Activated T-cell treated with anti-CD3 and anti-CD28 coated beads for 24 hours (primary cell): ENCODE data around the gene GATA6.
"Not testable (repeated sequence)": the region's sequence is repeated elsewhere in the genome, so short reads cannot be mapped to it uniquely, and the experiment has no call there.

ENCODE experiments used
- DNase-seq: peaks from one replicate; pipeline ENCODE4 v3.0.0-alpha.2; 2020; ENCODE audit warnings: low read depth

GATA6 gene

DNA sequence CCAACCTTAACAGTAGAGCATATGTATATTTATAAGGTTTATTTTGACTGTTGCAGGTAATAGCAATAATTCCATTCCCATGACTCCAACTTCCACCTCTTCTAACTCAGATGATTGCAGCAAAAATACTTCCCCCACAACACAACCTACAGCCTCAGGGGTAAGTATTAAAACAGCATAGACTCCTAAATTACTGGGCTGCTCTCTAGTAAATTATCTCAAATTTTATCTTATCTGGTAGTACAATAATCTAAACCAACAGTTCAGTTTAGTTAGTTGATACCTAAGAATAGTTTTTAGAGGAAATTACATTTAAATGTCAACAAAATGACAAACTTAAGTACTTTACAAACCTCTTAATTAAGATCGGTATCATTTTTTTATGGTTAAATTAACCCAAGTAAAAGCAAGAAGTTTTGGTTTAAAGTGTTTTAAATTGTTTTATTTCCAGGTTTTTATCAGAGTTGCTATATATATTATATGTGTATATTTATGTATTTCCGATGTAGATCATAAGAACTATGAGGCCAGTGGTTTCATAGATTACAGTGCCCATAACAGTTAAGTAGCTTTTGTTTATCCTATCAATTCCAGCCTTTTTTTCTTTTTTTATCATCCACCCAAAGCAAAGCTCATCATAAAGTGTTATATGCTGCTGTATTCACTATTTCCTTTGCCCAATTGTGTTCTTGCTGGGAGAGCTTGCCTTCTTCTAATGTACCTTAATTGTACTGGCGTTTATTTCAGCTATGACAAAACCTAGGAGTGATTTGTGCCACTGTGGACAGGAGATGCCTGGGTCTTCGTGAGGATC lies 13.7 kb downstream of the GATA6 start:
- no peak for DNase-seq

DNA sequence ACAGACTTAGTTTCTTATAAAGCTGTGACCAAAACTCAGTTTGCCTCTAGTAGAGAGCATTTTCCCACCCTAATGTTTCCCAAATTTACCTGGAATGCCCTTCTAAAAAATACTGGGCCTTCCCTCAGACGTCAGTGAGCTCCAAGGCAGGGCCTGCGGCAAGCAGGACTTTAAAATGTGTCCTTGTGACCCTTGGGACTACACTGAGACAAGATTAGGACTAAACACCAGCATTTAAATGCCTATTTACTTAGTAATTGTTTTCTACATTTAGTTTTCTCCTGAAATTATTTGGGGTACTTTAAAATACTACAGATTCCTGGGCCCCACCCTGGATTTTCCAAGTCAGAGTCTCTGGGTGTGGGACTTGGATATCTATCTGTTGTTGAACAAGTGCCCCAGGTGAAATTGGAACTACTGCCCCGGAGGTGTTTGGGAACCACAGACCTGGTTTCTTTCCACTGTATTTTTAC lies 14.3 kb downstream of the GATA6 start:
- DNase-seq: no peak

DNA sequence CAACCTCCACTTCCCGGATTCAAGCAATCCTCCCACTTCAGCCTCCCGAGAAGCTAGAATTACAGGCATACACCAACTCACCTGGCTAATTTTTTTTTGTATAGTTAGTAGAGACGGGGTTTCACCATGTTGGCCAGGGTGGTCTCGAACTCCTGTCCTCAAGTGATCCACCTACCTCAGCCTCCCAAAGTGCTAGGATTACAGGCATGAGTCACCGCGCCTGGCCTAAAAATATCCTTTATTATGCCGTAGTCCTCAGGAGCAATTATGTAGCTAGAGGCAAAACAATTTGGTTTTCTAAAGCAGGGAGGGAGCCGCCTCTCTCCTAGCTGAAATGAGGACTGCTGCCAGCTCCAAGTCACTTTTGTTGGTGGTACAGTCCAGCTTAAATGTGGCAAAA lies 15.2 kb downstream of the GATA6 start:
- DNase-seq: not testable (repeated sequence)

DNA sequence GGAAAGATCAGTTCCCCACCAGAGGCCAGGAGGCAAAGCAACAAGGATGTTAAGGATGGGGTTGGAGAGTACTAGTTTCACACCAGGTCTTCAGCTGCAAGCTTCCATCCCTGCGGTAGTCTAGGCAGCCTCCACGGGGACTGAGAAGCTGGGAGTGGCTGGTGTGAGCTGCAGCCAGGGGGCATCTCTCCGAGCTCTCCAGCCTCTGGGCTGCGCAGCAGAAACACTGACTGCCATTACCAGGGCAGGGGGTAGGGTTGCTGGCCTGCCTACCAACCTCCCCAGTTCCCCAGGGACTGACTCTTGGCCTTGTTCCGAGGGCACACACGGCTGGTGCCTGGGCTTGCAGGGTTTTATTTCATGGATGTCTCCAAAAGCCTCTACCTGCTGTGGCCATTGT lies 15.9 kb downstream of the GATA6 start:
- no peak for DNase-seq

DNA sequence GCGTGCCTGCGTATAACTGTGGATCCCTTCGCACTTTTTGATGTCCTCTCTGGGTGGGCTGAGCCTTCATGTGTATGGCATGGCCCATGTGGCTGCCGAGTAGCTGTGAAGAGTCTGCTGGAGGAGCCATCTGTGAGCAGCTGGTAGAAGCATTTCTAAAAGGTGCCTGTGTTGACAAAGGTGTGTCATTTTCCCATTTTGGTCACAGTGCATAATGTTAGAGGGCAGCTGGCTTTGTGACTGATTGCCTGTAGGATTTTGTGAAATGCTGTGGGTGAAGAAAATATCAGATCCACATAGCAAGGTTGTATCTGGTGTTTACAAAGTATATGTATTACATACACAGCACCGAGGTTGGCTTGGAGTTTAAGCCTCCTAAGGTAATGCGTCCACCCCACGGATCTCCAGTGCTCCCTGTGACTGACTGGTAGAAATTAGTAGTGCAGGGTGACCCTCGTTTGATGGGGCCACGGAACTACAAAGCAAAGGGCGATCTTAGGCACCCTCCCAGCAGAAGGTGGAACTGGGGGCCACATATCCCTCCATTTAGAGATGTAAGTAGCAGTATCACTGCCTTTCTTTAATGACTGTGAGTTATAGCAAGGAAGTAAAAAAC lies 16.5 kb downstream of the GATA6 start:
- DNase-seq: no peak

DNA sequence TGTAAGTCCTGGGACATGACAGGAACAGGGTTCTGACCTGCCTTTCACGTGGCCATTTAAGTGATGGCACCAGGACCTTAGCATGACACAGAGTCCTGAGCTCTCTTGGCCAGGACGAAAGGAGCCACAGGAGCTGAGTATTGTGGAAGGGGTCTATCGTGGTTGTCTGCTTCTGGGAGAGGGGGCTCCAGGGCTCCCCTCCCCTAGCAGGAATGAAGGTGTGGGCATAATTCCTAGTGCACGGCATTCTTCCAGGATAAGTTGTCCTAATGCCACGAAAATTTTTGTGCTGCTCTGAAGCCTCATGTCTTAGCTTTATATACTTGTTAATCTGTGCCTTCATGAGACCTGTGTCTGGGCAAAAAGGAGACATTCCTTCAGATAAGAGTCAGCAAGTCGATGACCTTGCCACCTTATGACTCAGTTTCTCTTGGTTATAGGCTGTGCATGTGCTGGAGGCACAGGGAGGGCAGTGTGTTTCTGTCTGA lies 17.1 kb downstream of the GATA6 start:
- no peak for DNase-seq

DNA sequence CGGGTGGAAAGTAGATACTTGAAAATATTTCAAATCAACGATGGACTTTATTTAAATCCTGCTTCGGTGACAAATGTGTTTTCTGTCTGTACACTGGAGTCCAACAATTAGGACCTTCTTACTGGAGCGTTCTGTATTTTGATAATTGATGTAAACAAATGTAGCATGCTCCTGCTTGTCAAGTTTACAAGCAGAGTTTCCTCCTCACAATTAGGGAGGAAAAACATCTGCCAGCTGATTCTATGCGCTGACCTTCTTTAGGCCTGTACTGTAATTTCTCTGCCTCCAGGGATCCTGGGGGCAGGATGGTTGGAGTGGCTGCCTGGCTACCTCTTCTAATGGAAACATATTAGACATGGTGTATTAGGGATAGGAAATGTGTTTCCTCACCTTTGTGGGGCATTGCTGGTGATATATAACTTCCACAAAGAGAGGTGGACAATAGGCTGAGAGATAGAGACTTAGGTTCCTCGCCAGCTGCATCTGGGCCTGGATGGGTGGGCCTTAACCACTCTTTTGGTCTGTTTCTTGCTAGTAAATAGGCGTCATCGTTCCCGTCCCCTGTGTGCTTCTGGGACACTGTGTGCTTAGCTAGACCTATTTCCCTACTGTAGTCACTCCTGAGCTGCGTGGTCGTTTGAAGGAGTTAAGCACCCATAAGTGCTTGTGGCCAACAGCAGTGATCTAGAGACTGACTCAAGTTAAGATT lies 19.3 kb downstream of the GATA6 start:
- no peak for DNase-seq

DNA sequence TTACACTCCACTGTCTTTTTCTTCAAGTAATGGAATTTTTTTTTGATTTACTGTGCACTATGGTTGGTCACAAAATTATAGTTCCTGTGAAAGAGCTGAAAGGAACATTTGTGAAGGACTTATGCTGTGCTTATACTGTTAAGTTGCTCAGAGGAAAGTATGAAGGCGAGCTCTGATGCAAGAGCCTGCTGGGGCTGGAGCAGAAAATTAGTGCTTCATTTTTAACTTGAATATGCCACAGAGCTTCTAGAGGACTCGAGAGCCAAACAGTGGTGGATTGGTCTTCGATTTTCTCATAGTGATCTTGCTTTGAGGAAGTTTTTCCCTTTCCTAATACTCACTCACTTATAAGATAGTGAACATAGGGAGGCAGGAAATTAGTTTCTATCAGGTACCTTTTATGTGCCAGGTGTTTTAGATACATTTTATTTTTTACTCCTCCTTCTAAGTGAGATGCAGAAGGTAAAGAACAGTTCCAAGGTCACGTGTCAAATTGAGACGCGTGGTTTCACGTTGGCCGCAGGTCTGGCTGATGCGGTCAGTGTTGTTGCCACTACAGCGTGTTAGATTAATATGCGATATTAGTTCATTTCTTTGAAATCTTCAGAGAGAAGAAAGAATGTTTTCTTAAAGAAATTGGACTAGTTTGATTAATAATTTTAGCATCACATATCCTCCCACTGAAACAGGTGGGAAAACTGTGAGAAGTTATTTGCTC lies 20.2 kb downstream of the GATA6 start:
- no peak for DNase-seq

DNA sequence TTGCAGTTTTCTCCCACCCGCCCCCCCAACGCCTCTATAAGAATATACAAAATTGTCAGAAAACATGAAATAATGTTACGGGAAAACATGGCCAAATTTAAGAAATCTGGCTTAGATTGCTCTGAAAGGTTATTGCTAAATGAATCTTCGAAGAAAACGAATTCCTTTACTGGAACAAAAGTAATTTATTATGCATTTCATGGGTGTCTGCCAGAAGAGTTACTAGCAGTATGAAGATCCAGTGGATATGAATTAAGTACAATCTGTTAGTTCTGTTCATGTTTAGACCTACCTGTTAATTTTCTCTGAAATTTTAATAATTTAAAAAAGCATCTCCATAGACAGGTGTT lies 21.9 kb downstream of the GATA6 start:
- DNase-seq: no peak

DNA sequence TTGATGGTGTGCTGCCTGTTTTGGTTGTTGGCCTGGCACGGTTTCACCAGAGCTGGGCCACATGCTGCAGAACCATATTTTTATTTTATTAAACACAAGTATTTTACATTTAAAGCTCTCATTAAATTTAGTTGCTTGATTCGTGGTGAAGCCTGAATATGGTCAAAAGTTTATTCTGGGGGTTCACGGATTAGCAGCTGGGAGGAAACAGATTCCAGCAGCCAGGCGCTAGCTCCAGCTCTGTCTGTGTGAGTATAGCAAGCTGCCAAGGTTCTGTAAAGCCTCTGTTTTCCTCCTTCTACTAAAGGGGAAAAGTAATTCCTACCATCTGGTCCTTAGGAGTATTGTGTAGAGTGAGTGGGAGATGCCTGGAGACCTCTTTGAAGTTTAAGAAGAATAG lies 22.5 kb downstream of the GATA6 start:
- no peak for DNase-seq

DNA sequence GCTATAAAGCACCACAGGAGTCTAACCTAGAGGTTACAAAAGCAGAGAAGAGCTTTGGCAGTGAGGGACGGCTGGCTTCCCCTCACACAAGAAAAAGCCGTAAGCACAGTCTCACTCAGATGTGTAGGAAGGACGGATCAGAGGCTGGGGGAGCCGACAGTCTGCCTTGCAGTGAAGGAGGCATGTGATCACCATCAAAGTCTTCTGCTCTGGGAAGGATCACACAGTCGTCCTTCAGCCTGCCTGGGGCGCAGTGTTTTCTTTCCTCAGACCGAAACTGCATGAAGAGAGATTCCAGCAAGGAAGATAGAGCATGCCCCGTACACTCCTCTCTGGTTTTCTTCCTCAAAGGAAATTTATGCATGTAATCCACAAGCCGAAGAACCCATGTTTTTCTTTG lies 24.1 kb downstream of the GATA6 start:
- DNase-seq: no peak

DNA sequence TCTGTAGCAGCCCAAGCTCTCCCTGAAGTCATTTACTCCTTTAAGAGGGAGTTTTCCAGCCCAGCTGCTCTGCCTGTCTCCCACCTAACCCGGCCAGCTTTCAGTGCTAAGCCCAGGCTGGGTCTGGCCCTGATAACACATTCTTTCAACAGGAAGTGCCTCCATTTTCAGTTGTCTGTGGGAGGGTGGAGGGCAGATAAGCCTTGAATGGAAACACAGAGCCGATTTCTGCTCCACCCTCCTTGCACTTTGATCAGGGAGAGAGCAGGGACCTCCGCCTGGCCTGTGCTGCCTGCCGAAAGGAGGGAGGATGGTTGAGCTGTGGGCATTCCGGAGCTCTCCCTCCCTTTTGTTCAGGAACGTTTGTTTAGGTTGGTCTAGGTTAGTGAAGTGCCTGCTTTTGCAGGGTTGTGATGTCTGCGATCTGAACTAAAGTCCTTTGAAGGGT lies 24.8 kb downstream of the GATA6 start:
- no peak for DNase-seq

DNA sequence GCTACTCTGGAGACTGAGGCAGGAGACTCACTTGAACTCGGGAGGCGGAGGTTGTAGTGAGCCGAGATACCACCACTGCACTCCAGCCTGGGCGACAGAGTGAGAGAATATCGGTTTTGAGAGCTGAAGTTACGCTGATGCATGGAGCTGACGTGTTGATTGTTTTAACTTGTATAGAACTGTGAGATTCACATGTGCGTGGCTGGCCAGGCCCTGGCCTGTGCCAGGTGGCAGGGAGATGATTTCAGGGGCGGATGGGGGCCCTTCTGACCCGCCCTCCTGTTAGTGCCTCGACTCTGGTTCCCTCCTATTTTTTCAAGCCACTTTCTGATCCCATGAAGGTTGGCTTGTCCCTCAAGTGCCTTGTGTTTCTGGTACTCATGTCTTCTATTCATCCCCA lies 25.7 kb downstream of the GATA6 start:
- no peak for DNase-seq

DNA sequence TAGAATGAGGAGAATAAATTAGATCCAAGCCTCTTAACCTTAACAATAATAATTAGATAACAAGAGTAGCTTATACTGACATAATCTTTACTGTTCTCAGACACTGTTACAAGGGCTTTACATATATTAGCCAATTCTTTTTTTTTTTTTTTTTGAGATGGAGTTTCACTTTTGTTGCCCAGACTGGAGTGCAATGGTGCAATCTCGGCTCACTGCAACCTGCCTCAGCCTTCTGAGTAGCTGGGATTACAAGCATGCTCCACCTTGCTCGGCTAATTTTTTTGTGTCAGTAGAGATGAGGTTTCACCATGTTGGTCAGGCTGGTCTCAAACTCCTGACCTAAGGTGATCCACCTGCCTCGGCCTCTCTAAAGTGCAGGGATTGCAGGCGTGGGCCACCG lies 27.6 kb downstream of the GATA6 start:
- not testable (repeated sequence) for DNase-seq

DNA sequence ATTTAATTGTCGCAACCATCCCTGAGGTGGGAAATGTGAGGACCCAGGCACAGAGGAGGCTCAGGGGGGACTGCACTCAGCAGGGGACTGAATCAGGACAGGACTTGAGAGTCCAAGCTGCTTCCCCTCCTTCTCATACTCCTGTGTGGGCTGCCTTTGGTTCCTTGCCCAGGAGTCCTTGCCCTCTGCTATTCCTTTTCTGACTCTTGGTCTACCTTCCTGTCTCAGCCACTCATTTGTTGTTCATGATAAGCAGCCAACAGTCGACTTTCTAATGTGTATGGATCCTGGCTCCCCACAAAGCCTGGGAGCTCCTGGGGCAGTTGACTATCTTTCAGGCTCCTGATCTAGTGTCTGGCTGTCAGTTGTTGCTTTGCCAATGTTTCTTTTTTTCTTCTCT lies 28.3 kb downstream of the GATA6 start:
- no peak for DNase-seq

DNA sequence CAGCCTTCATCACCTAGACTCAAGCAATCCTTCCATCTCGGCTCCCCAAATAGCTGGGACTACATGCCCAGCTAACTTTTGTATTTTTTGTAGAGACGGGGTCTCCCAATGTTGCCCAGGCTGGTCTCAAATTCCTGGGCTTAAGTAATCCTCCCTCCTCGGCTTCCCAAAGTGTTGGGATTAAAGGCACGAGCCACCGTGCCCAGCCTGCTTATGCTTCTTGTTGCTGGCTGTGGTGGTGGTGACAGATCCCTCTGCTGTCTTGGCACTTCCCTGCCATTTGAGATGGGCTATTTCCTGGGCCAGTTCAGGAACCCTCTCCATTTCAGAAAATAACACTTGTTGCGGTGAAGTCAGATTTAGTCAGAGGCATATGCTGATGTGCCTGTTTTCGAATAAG lies 28.8 kb downstream of the GATA6 start:
- no peak for DNase-seq

DNA sequence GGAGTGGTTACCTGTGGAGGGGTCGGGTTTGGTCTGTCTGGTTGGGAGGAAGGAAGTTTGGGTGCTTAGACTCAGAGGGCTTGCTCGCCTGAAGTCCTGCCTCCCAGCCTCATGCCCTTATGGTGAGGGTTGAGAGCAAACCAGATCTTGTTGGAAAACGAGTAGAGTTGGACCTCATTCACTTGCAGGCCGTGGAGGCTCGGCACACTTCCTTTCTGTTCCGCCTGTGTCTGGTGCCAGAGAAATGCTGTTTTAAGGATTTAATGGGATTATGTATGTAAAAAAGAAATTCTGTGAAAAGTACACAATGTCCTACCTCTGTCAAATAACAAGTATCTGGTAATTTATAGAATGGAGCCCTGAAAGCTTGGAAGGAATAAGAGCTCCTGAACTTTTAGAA lies 29.6 kb downstream of the GATA6 start:
- no peak for DNase-seq

DNA sequence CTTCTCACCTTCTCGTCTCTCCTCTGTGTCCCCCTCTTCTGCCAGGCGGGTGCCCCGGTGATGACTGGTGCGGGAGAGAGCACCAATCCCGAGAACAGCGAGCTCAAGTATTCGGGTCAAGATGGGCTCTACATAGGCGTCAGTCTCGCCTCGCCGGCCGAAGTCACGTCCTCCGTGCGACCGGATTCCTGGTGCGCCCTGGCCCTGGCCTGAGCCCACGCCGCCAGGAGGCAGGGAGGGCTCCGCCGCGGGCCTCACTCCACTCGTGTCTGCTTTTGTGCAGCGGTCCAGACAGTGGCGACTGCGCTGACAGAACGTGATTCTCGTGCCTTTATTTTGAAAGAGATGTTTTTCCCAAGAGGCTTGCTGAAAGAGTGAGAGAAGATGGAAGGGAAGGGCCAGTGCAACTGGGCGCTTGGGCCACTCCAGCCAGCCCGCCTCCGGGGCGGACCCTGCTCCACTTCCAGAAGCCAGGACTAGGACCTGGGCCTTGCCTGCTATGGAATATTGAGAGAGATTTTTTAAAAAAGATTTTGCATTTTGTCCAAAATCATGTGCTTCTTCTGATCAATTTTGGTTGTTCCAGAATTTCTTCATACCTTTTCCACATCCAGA lies 31.3 kb downstream of the GATA6 start:
- DNase-seq: no peak

DNA sequence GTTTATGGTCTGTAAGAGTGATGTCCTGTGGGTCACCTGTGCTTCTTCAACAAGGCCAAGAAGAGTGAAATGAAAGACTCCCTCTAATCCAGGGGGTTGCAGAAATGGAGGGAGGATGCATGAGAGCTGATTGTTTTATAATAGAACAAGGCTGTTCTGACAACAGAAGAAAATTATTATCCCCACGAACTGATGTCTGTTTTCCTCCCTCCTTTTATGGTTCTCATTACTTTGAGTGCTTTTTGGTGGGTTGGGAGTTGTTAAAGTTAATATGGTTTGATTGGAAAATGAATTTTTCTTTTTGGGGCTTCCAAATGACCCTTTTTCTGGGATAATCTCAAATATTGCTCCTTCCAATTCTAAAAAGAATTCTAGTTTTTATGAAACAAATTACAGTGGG lies 33.6 kb downstream of the GATA6 start:
- no peak for DNase-seq

DNA sequence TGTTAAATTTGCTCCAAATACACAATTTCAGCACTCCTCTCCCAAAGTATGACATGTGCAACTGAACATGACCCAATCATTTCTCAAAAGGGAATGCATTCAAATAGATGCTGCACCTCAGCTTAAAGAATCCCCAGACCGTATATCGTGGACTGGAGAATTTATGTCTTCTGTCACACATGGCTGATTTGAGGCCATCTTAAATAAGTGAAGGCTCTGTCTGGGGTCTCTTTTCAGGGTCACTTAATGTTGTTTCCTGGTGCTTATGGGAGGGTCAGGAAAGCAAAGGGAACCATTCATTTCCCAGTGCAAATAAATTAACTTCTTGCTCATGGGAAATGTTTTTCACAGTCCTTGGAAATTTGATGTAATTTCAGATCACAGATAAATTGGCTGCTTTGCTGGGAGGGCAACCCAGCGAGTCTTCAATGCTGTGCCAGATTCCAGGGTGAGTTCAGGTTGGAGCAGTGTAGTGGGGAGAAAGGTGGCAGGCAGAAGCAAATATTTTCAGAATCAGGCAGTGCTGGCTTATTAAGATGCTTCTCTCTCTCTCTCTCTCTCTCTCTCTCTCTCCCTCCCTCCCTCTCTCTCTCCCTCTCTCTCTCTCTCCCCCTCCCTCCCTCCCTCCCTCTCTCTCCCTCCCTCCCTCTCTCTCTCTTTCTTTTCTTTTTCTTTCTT lies 34.3 kb downstream of the GATA6 start:
- DNase-seq: no peak

DNA sequence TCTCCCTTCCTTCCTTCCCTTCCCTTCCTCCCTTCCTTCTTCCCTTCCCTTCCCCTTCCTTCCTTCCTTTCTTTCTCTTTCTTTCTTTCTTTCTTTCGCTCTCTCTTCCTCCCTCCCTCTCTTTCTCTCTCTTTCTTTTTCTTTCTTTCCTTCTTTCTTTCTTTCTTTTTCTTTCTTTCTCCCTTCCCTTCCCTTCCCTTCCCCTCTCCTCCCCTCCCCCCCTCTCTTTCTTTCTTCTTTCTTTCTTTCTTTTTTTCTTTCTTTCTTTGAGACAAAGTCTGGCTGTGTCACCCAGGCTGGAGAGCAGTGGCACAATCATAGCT lies 34.8 kb downstream of the GATA6 start:
- DNase-seq: no peak

DNA sequence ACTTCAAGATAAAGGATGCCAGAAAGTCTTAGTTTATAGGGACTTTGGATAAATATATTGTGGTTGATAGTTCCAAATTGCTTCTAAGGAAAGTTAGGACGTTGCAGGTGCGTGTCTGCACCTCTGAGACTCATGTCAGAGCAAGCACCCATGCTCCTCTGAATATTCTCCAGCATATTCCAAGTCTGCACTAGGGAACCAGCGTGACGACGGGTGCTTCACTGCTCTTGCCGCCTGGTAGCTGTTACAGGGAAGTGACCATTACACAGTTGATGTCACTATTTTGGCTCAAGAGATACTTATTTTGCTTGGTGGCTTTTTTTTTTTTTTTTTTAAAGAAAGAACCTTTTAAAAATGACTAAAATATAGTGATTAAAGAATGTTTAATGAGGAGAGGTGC lies 35.6 kb downstream of the GATA6 start:
- DNase-seq: no peak
